ENCODE data around the gene ACAT2. TPM values are rescaled to one million over a fixed set of nuclear protein-coding genes. Genes with fewer than 3 reads are reported as not detected.

ACAT2 gene
- total RNA-seq, 1 experiment from 2014 or later = 156 TPM

- H3K79me1 ChIP-seq (ENCODE audit: insufficient read depth, low read depth, low read length, poor library complexity, severe bottlenecking) = peaks cover 3% of the 10 kb centered on the region
- H3K4ac ChIP-seq (ENCODE audit: low read depth, low read length) = no peak overlapping the region
- WGBS (ENCODE audit: extremely low coverage, insufficient read length, low lambda C conversion rate) = no CpG with 5 or more reads among the region's 16 CpGs
- no peak for TF ChIP-seq CTCF (conservative IDR thresholded peaks at IDR 0.05)
- Mint-ChIP-seq H3K36me3 (ENCODE audit: insufficient read depth in 1 of 3, low read depth in 3 of 3) (peaks cover 49 to 62% (median 57%) of the 10 kb centered on the region in 3 experiments), H3K4me3 (peak overlapping the region; percentile 85 to 93), H3K27ac (peak overlapping the region; percentile 24 to 96 (median 92)), H3K27me3 (ENCODE audit: low read depth) (no peaks in the 10 kb centered on the region), H3K4me1 (peaks cover 31 to 32% of the 10 kb centered on the region in 2 experiments), H3K9me3 (no peaks in the 10 kb centered on the region; a peak in 1 of 5 replicates)
- no peak overlapping the region for H3K56ac ChIP-seq (ENCODE audit: insufficient read length, low read depth, low read length)
- H2BK5ac ChIP-seq (ENCODE audit: insufficient read length, low read length) = peak overlapping the region; percentile 32
- H3K27me3 ChIP-seq (ENCODE audit: insufficient read depth, low read length) = no peaks in the 10 kb centered on the region; the same call in 1 of the 2 replicates
- H2BK15ac ChIP-seq (ENCODE audit: low read depth, low read length) = no peak overlapping the region
- peaks cover 2% of the 10 kb centered on the region; the same call in 1 of the 2 replicates for H3K4me1 ChIP-seq (ENCODE audit: insufficient read depth, low read length)
- no peak overlapping the region for H2BK12ac ChIP-seq (ENCODE audit: insufficient read length, low read depth, low read length)
- no peak for DNase-seq
- H3K9me3 ChIP-seq (ENCODE audit: control insufficient read depth, low read depth, low read length) = no peaks in the 10 kb centered on the region
- peaks cover 3% of the 10 kb centered on the region; the same call in 1 of the 2 replicates for H3K79me2 ChIP-seq (ENCODE audit: insufficient read depth, low read length)
- no peak overlapping the region for H4K5ac ChIP-seq (ENCODE audit: insufficient read length, low read depth, low read length)
- H2BK120ac ChIP-seq (ENCODE audit: low read depth, low read length, poor library complexity, severe bottlenecking) = no peak overlapping the region
- H4K8ac ChIP-seq (replicated peaks; ENCODE audit: insufficient read length, low read depth, low read length) = no peak overlapping the region
- no peak overlapping the region for H2AK5ac ChIP-seq (ENCODE audit: insufficient read length, low read length)
- H3K4me2 ChIP-seq (ENCODE audit: insufficient read depth, insufficient read length, low read length) = peak overlapping the region; percentile 91
- H4K91ac ChIP-seq (ENCODE audit: insufficient read length, low read depth, low read length) = no peak overlapping the region
- H3K18ac ChIP-seq (ENCODE audit: insufficient read length, low read depth, low read length) = peak overlapping the region; percentile 22
- H3T11ph ChIP-seq (ENCODE audit: low read length) = no peak overlapping the region
- peak overlapping the region; percentile 69; the same call in 1 of the 2 replicates for H3K14ac ChIP-seq (ENCODE audit: insufficient read depth, low read length)
- no peak overlapping the region for H3K23ac ChIP-seq (ENCODE audit: insufficient read length, low read depth, low read length)
- peak overlapping the region; percentile 83 for H3K9ac ChIP-seq (ENCODE audit: extremely low read depth, insufficient read length, low read length)
- H4K20me1 ChIP-seq (ENCODE audit: control insufficient read depth, insufficient read depth, insufficient read length) = peaks cover 2% of the 10 kb centered on the region
- H2BK20ac ChIP-seq (ENCODE audit: low read depth, low read length, poor library complexity, severe bottlenecking) = no peak overlapping the region
- H2AFZ ChIP-seq (ENCODE audit: low read length) = no peak overlapping the region
- H3K27ac ChIP-seq (ENCODE audit: insufficient read length, low read depth, low read length) = no peak overlapping the region
- peaks cover 15% of the 10 kb centered on the region for H3K23me2 ChIP-seq (ENCODE audit: insufficient read length, low read depth, low read length, poor library complexity, severe bottlenecking)
Observed at GRCh38 chr6:159762681-159763293, 942 bp downstream of the ACAT2 start.

Measured in H9 (cell line).